ENCODE measurements around the gene BPIFB6.

The BPIFB6 gene

DNA sequence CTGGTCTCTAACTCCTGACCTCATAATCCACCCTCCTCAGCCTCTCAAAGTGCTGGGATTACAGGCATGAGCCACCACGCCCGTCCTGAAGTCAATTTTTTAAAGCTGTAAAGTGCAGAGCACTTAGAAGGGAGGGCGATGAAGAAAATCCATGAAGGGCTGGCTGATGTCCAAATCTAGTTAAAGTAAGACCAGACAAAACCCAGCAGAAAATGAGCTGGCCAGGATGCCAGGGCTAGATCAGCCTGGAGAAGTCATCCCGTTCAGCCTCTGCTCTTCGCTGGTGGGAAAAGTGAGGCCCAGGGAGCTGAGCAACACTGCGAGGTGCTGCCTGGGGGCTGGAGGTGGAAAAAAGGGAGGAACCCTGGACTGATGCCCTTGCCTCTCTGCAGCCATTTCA lies 51.1 kb downstream of the BPIFB6 start:
- DNase-seq (ENCODE audit: low read depth in 1 of 2, low spot score in 1 of 2): no peak

DNA sequence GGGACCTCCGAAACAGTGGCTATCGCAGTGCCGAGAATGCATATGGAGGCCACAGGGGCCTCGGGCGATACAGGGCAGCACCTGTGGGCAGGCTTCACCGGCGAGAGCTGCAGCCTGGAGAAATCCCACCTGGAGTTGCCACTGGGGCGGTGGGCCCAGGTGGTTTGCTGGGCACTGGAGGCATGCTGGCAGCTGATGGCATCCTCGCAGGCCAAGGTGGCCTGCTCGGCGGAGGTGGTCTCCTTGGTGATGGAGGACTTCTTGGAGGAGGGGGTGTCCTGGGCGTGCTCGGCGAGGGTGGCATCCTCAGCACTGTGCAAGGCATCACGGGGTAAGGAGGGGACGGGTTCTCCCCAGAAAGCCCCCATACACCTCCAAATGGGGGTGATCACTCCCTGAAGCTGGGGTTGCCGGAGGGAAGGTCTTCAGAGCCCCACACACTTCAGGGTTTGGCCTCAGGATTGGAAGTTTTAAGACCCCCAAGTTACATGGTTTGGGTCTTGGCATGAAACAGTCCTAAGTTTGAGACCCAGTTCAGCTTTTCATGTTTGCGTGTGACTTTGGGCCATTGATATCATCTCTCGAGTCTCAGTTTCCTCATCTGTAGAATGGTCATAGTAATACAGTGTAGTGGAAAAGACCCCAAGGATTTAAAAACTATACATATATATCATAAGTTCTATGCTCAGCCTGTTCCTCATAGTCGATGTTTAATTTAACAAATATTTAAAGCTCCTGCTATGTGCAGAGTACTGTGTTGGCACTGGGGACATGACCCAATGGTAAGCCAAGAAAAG lies 52.3 kb downstream of the BPIFB6 start:
- no peak for DNase-seq (ENCODE audit: low read depth in 1 of 2, low spot score in 1 of 2)

DNA sequence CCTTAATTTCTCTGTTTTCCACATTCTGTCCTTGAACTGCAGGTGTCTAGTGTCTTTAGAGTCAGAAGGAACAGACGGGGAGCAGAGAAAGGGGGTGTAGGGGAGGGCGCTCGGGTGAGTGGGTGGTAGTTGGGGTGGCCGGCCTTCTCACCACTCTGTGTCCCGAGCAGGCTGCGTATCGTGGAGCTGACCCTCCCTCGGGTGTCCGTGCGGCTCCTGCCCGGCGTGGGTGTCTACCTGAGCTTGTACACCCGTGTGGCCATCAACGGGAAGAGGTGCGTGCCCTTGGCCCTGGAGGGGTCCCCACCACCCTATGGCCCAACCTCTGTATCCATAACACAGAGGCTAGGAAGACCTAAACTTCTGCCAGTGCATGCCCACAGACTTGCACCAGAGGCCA lies 53.3 kb downstream of the BPIFB6 start:
- DNase-seq (ENCODE audit: low read depth in 1 of 2, low spot score in 1 of 2): no peak

DNA sequence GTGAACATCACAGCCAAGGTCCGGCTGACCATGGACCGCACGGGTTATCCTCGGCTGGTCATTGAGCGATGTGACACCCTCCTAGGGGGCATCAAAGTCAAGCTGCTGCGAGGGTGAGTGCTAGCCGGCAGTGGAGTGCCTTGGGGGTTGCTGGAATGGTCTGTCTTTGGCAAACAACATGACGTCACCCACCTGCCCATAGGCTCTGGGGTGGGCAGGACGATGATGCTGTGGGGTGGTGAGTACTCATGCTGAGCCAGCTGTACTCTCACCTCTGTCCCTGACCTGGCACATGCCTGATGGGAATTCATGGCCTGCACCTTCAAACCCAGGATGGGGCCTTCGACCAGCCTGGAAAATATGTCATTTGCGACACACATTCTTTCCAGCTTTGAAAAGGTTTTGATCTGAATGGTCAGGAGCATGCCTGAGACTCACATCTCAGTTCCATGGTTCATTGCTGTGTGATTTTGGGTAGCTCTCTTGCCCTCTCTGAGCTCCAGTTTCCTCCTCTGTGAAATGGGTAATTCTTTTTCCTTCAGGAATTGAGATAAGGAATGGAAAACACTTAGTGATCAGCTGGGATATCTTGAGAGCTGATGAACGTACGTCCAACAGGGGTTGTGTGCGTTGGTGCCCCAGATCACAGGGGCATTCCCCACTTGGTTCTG lies 54.7 kb downstream of the BPIFB6 start:
- DNase-seq (ENCODE audit: low read depth in 1 of 2, low spot score in 1 of 2): no peak

DNA sequence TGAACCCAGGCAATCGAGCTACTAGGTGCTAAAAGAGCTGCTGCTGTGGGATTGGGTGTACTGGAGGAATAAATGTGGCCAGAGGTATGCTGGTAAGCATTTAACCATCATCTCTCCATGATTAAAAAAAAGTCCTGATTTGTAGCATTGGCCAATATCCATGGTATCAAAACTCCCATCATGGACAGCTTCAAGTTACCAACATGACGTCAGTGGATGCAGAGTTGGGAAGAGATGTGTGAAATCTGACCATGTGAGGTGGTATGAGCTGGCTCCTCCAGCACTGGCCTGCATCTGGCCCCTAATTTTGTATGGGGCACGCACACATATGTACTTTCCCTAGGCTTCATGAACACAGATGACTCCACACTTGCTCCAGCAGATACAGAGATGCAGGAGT lies 59.7 kb downstream of the BPIFB6 start:
- DNase-seq (ENCODE audit: low read depth in 1 of 2, low spot score in 1 of 2): no peak

DNA sequence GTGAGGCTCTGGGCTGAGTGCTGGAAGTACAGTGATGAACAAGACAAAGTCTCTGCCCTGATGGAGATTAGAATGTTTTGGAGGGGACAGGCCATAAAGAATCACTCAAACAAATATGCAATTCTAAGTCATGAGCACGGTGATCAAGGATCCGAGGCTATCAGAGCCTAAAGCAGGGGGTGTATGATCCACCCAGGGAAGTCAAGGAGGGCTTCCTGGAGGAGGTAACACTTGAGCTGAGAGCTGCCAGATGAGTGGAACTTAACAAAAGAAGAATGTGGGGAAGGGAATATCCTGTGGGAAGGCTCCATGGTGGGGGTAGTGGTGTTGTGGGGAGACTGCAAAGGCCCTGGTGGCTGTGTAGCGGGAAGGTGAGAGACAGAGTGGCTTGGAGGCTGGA lies 60.2 kb downstream of the BPIFB6 start:
- no peak for DNase-seq (ENCODE audit: low read depth in 1 of 2, low spot score in 1 of 2)

DNA sequence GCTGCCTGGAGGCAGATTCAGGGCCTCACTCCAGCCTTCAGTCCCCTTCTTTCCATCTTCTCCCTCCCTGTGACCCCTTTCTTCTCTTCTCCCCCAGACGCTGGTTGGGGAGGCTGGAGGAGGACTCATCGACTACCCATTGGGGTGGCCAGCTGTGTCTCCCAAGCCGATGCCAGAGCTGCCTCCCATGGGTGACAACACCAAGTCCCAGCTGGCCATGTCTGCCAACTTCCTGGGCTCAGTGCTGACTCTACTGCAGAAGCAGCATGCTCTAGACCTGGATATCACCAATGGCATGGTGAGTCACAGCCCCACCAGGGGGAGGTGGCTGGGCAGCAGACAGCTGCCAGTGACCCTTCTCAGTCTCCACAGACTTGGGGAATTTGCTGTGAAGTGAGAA lies 60.9 kb downstream of the BPIFB6 start:
- DNase-seq (ENCODE audit: low read depth in 1 of 2, low spot score in 1 of 2): no peak

GRCh38 chr20:33093074-33093473 lies 61.6 kb downstream of the BPIFB6 start:
- DNase-seq (ENCODE audit: low read depth in 1 of 2, low spot score in 1 of 2): no peak

DNA sequence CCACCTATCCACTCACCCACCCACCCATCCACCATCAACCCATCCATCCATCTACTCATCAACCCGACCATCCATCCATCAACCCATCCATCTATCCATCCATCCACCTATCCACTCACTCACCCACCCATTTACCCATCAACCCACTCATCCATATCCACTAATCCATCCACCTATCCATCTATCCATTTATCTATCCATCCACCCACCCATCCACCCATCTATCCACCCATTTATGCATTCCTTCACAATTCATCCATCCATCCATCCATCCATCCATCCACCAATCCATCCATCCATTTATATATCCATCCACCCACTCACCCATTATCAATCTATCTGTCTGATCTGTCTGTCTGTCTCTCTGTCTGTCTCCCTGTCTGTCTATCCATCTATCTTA lies 62.1 kb downstream of the BPIFB6 start:
- no peak for DNase-seq (ENCODE audit: low read depth in 1 of 2, low spot score in 1 of 2)
